Fibroblast of skin of scalp (primary cell): ENCODE data around the gene USP12.
A peak's percentile ranks its signal among the peaks of the same experiment; 100 is the strongest.
"Not testable (repeated sequence)": the region's sequence is repeated elsewhere in the genome, so short reads cannot be mapped to it uniquely, and the experiment has no call there.

Source experiments
- DNase-seq: peaks from one replicate; pipeline ENCODE4 v3.0.0-alpha.2; 2013

The USP12 gene

GRCh38 chr13:27073186-27073585 is 98.4 kb downstream of the USP12 start:
- no peak for DNase-seq

- DNase-seq: not testable (repeated sequence)
These were observed 105.5 kb downstream of the USP12 start for GRCh38 chr13:27066123-27066522.

DNA sequence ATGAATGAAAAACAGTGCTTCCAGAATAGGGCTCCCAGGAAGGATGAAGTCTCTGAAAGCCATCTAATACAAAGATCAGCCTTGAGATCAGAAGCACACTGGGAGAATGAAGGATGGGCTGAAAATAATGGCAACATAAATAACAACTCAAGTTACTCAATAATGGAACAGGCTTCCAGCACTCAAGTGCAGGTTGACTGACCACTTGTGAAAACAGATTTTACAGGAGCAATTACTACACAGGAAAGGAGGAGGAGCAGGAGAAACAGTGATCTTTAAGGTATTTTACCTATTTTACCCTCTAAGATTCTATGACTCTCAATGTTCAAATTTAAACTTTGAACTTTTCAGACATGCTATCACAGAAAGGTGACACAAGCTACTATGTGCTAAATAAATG is 106.0 kb downstream of the USP12 start:
- DNase-seq: no peak

GRCh38 chr13:27064252-27064995 is 107.2 kb downstream of the USP12 start:
- no peak for DNase-seq

- no peak for DNase-seq
These were observed 113.8 kb downstream of the USP12 start for GRCh38 chr13:27057817-27058216.

DNA sequence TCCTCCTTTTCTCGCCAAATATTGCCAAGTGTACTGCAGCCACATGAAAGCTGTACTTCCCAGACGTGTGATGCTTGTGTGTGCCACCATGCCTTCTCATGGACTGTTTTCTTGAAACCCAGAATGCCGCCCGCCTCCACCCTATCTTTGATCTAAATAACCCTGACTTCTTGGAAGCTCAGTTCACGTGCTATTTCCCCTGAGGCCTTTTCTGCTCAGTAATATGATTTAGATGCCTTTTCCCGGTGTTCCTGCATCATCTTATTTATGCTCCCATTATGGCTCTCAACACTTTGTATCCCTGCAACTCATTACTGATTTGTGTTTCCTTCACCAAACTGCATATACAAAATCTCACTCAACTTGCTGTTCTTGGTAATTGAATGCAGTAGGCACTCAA is 116.1 kb downstream of the USP12 start:
- no peak for DNase-seq

DNA sequence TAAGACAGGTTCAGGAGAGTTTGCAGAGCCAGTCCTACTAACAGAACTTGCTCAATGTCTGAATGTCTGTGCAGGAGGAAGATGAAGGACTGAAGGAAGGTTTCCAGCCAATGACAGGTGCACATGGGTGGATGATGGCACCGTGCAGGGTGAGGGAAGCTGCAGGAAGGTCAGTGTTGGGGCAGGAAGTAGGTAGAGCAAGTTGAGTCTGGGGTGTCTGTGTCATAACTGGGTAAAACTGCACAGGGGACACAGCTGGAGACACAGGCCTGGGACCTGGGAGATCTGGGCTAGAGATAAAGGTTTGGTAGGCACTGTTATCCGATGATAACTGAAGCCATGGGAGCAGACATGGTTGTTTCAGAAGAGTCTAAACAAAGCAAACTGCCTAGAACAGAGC is 116.9 kb downstream of the USP12 start:
- no peak for DNase-seq

GRCh38 chr13:27053902-27054595 is 117.6 kb downstream of the USP12 start:
- peak; percentile 84 for DNase-seq

DNA sequence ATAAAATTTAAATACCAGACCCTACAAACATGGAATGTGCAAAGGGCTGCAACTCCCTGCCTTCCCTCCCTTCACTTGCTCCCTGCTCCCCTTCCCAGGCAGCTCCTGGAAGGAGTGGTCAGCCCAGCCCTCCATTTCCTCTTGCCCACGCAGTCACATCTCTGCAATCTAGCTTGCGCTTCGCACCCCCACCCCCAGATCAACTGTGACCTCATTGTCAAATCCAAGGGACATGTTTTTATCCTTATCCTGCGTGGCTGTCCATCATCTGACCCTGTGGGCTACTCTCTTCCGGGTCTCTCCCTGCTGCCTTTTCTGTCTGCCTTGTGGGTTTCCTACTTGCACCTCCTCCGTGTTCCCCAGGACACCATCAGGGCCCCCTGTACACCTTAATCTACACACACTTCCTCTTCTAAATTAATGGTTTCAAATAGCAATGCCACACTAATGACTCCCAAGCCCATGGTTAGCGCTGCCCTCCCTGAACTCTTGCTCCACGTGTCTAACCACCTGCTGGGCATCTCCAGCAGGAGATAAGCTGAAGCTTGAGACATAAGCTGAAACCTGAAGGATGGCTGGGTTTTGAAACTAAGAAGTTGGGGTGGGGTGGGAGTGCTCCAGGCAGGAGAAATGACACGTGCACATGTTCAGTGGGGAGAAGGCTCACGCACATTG is 118.3 kb downstream of the USP12 start:
- no peak for DNase-seq

DNA sequence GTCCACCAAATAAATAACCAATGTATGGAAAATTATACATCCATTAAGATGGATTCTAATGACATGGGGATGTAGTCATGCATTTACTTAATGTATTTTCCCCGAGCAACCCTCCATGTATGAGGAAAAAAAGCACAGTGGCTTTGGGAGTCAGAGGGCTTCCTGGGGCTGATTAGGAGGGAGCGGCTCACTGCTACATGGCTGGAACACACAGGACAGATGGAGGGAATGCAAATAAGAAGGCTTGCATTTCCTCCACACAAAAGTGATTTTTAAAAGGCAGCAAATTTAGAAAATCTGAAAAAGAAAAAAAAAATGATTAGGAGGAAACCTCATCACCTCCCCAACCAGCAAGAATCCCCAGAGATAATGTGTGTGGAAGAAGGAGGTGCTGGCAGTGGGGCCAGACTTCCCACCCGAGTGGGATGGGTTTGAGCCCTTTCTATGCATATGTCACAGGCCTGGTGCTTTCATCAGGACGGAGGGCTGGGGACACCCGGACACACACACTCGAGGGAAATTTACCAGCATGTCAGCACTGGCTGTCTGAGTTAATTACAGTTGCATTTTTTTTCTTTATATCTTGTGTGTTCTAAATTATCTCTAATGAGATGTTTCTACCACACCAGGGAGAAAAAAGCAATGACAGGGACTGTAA is 118.9 kb downstream of the USP12 start:
- DNase-seq: no peak

- no peak for DNase-seq
These were observed 124.5 kb downstream of the USP12 start for GRCh38 chr13:27047081-27047480.

DNA sequence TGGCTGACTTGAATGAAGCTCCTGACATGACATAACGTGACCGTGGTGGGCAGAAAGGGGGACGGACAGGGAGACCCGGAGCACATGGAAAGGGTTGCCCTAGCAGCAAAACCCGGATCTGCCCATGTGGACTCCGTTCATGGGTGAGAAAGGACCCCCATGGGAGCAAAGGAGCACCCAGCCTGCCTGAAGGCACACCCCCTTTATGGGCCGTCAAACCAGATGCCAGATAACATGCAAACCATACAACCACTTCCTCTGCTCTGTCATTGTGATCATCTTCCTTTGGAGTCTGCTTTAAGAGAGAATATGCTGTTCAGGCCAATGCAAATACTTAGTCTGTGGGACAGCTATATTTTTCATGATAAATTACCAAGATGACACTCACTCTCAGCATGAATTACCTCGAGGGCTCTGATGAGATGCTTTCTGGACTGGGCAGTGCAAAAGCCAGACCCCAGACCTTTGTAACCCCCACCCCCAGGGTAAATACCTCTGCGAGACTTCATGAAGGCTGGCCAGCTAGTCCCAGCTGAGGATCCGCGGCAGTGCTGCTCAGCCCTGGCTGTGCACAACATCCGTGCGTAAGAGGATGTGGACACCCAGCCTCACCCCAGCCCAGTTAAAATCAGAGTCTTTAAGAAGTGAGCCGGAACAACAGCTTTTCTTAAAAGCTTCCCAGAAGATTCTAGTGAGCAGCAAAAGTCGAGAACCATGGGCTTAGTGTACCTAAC is 126.6 kb downstream of the USP12 start:
- DNase-seq: no peak

- DNase-seq: peak; percentile 96
These were observed 128.6 kb downstream of the USP12 start for GRCh38 chr13:27043013-27043412.

GRCh38 chr13:27041341-27041740 is 130.3 kb downstream of the USP12 start:
- DNase-seq: no peak

DNA sequence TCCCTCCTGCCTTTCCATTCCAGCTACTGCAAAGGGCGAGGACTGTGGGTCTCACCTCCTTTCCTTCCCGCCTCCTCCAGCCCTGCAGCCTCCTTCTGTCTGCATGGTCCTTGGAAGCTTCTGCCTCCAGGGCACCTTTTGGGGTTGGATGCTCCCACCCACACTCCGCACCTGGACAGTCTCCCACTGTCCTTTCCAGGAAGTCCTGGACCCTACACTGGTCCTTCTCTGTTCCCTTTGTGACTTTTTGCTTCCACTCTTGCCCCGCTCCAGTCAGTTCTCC is 130.8 kb downstream of the USP12 start:
- no peak for DNase-seq

DNA sequence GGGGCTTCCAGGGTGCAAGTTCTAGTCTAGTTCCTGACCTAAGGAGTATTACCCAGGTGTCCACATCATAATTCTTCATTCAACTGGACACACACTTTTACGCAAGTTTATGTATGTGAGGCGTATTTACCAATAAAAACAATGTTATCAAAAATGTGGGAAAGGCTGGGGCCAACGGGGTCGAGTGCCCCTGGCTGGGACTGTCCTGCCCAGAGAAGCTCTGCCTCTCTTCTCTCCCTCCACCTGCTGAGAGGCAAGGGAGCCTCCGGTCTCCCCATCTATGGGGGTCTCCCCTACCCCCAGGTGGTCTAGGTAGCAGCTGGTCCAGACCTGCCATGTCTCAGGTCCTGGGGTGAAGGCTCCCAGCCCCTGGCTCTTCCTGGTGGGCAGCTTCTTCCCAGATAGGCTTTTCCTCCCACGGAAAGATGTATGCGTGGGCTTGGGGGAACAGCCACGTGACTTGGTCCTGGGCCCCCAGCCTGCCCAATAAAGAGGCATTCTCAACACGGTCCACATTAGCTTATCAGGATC is 132.4 kb downstream of the USP12 start:
- no peak for DNase-seq

- DNase-seq: peak; percentile 81
These were observed 133.3 kb downstream of the USP12 start for GRCh38 chr13:27038323-27038722.

GRCh38 chr13:27037571-27037970 is 134.0 kb downstream of the USP12 start:
- DNase-seq: no peak

GRCh38 chr13:27037171-27037570 is 134.4 kb downstream of the USP12 start:
- no peak for DNase-seq

DNA sequence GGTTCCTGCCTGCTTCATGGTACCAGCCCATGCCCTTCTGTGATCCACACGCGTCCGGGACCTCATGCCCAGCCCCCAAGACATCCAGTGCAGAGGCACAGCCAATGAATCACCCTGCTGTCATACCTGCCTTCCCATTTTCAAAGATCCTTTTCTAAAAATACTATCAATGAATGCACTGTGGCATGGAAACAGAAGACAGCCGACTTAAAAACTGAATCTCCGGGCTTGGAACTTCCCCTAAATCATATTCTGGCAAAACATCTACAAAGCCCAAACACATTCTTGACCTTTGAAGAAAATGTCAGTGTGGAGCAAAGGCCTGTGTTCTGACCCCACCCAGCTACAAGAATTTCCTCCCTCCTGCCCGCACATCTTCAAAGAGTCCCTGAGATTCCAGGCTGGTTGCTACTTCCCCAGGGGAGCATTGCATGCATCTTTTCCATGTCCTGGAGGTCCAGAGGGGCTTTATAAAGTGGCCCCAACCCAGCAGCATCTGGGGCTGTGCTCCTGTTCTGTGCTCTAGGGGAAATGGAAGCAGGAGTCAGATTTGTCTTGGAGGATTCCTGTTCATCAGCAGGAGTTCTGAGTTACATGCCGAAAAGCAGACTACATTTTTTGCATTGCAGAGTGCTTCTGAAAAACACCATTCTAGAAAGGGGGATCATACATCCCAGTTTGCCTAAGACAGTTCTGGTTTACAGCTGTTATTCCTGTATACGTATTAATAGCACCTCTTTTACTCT is 135.2 kb downstream of the USP12 start:
- peak; percentile 64 for DNase-seq

DNA sequence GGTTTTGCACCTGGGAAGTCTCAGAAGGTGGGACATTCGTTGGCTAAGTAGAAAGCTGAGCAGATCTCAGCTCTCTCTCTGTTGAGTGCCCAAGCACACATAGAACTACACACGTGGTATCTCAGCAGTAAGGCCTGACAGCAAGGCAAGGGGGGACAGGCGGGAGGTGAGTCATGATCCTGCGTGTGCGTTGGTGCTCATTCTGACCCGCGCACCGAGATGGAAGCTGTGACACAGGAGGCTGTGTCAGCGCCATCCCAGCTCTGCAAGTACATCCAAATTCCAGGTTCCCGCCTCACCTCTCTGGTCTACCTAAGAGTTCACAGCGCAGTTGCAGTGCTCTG is 135.7 kb downstream of the USP12 start:
- no peak for DNase-seq

DNA sequence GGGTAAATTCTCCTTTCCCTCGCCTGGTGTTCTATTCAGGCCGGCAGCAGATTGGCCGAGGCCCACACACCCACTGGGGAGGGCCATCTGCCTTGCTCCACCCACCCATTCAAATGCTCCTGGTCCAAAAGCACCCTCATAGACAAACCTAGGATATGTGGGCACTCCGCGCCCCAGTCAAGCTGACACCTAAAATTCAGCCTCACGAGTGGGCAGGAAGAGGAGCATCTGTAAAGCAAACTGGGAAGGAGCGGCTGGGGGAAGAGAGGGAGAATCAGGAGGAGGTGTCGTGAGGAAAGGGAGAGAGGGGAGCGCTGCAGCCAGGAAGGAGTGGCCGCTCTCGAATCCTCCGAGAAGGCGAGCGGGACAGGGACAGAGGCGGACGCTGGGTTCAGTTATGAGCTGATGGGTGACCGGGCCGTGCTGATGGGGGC is 136.9 kb downstream of the USP12 start:
- DNase-seq: no peak
